ENCODE measurements around the gene ABLIM3.

The ABLIM3 gene

GRCh38 chr5:149202910-149203451, 61.7 kb downstream of the ABLIM3 start:
- Histone ChIP-seq H3K27me3 (ENCODE audit: control insufficient read depth, insufficient read depth, low read length) (no peaks in the 10 kb centered on the region), H3K9ac (ENCODE audit: low read depth, low read length) (no peak overlapping the region), H3K4me3 (ENCODE audit: low read depth, low read length) (no peak overlapping the region), H3K4me1 (ENCODE audit: control insufficient read depth, insufficient read depth, low read length) (no peaks in the 10 kb centered on the region), H3K9me3 (ENCODE audit: control insufficient read depth, insufficient read depth, low read length) (no peaks in the 10 kb centered on the region), H3K36me3 (ENCODE audit: control insufficient read depth, insufficient read depth, low read length) (no peaks in the 10 kb centered on the region)

- Histone ChIP-seq H3K27me3 (ENCODE audit: control insufficient read depth, insufficient read depth, low read length) (no peaks in the 10 kb centered on the region), H3K4me3 (ENCODE audit: low read depth, low read length) (no peak overlapping the region), H3K9ac (ENCODE audit: low read depth, low read length) (no peak overlapping the region), H3K9me3 (ENCODE audit: control insufficient read depth, insufficient read depth, low read length) (no peaks in the 10 kb centered on the region), H3K36me3 (ENCODE audit: control insufficient read depth, insufficient read depth, low read length) (no peaks in the 10 kb centered on the region), H3K4me1 (ENCODE audit: control insufficient read depth, insufficient read depth, low read length) (no peaks in the 10 kb centered on the region)
Measured at GRCh38 chr5:149203921-149204441, 62.7 kb downstream of the ABLIM3 start.

GRCh38 chr5:149205625-149206523, 64.6 kb downstream of the ABLIM3 start:
- H3K9ac ChIP-seq (ENCODE audit: low read depth, low read length), result no peak overlapping the region
- no peaks in the 10 kb centered on the region for H3K4me1 ChIP-seq (ENCODE audit: control insufficient read depth, insufficient read depth, low read length)
- no peaks in the 10 kb centered on the region for H3K27me3 ChIP-seq (ENCODE audit: control insufficient read depth, insufficient read depth, low read length)
- H3K9me3 ChIP-seq (ENCODE audit: control insufficient read depth, insufficient read depth, low read length), result no peaks in the 10 kb centered on the region
- no peak overlapping the region for H3K4me3 ChIP-seq (ENCODE audit: low read depth, low read length)
- no peaks in the 10 kb centered on the region for H3K36me3 ChIP-seq (ENCODE audit: control insufficient read depth, insufficient read depth, low read length)

- Histone ChIP-seq H3K36me3 (ENCODE audit: control insufficient read depth, insufficient read depth, low read length) (no peaks in the 10 kb centered on the region), H3K27me3 (ENCODE audit: control insufficient read depth, insufficient read depth, low read length) (no peaks in the 10 kb centered on the region), H3K9ac (ENCODE audit: low read depth, low read length) (no peak overlapping the region), H3K4me1 (ENCODE audit: control insufficient read depth, insufficient read depth, low read length) (no peaks in the 10 kb centered on the region), H3K4me3 (ENCODE audit: low read depth, low read length) (no peak overlapping the region), H3K9me3 (ENCODE audit: control insufficient read depth, insufficient read depth, low read length) (no peaks in the 10 kb centered on the region)
Measured at GRCh38 chr5:149206524-149207141, 65.3 kb downstream of the ABLIM3 start.

GRCh38 chr5:149207831-149208230, 66.5 kb downstream of the ABLIM3 start:
- Histone ChIP-seq H3K9ac (ENCODE audit: low read depth, low read length) (no peak overlapping the region), H3K4me1 (ENCODE audit: control insufficient read depth, insufficient read depth, low read length) (no peaks in the 10 kb centered on the region), H3K4me3 (ENCODE audit: low read depth, low read length) (no peak overlapping the region), H3K9me3 (ENCODE audit: control insufficient read depth, insufficient read depth, low read length) (no peaks in the 10 kb centered on the region), H3K36me3 (ENCODE audit: control insufficient read depth, insufficient read depth, low read length) (no peaks in the 10 kb centered on the region), H3K27me3 (ENCODE audit: control insufficient read depth, insufficient read depth, low read length) (no peaks in the 10 kb centered on the region)

- Histone ChIP-seq H3K36me3 (ENCODE audit: control insufficient read depth, insufficient read depth, low read length) (no peaks in the 10 kb centered on the region), H3K9me3 (ENCODE audit: control insufficient read depth, insufficient read depth, low read length) (no peaks in the 10 kb centered on the region), H3K27me3 (ENCODE audit: control insufficient read depth, insufficient read depth, low read length) (no peaks in the 10 kb centered on the region), H3K4me3 (ENCODE audit: low read depth, low read length) (no peak overlapping the region), H3K4me1 (ENCODE audit: control insufficient read depth, insufficient read depth, low read length) (no peaks in the 10 kb centered on the region), H3K9ac (ENCODE audit: low read depth, low read length) (no peak overlapping the region)
Measured at GRCh38 chr5:149210225-149210624, 68.9 kb downstream of the ABLIM3 start.

GRCh38 chr5:149210968-149211490, 69.7 kb downstream of the ABLIM3 start:
- Histone ChIP-seq H3K27me3 (ENCODE audit: control insufficient read depth, insufficient read depth, low read length) (no peaks in the 10 kb centered on the region), H3K4me3 (ENCODE audit: low read depth, low read length) (no peak overlapping the region), H3K9ac (ENCODE audit: low read depth, low read length) (no peak overlapping the region), H3K9me3 (ENCODE audit: control insufficient read depth, insufficient read depth, low read length) (no peaks in the 10 kb centered on the region), H3K4me1 (ENCODE audit: control insufficient read depth, insufficient read depth, low read length) (no peaks in the 10 kb centered on the region), H3K36me3 (ENCODE audit: control insufficient read depth, insufficient read depth, low read length) (no peaks in the 10 kb centered on the region)

GRCh38 chr5:149211566-149211965, 70.3 kb downstream of the ABLIM3 start:
- Histone ChIP-seq H3K9ac (ENCODE audit: low read depth, low read length) (no peak overlapping the region), H3K4me1 (ENCODE audit: control insufficient read depth, insufficient read depth, low read length) (no peaks in the 10 kb centered on the region), H3K36me3 (ENCODE audit: control insufficient read depth, insufficient read depth, low read length) (no peaks in the 10 kb centered on the region), H3K27me3 (ENCODE audit: control insufficient read depth, insufficient read depth, low read length) (no peaks in the 10 kb centered on the region), H3K4me3 (ENCODE audit: low read depth, low read length) (no peak overlapping the region), H3K9me3 (ENCODE audit: control insufficient read depth, insufficient read depth, low read length) (no peaks in the 10 kb centered on the region)

- H3K9me3 ChIP-seq (ENCODE audit: control insufficient read depth, insufficient read depth, low read length), result no peaks in the 10 kb centered on the region
- H3K36me3 ChIP-seq (ENCODE audit: control insufficient read depth, insufficient read depth, low read length), result no peaks in the 10 kb centered on the region
- H3K4me3 ChIP-seq (ENCODE audit: low read depth, low read length), result no peak overlapping the region
- no peaks in the 10 kb centered on the region for H3K4me1 ChIP-seq (ENCODE audit: control insufficient read depth, insufficient read depth, low read length)
- no peak overlapping the region for H3K9ac ChIP-seq (ENCODE audit: low read depth, low read length)
- no peaks in the 10 kb centered on the region for H3K27me3 ChIP-seq (ENCODE audit: control insufficient read depth, insufficient read depth, low read length)
Measured at GRCh38 chr5:149212198-149212951, 71.1 kb downstream of the ABLIM3 start.

GRCh38 chr5:149213264-149213880, 72.1 kb downstream of the ABLIM3 start:
- Histone ChIP-seq H3K4me1 (ENCODE audit: control insufficient read depth, insufficient read depth, low read length) (no peaks in the 10 kb centered on the region), H3K9ac (ENCODE audit: low read depth, low read length) (no peak overlapping the region), H3K9me3 (ENCODE audit: control insufficient read depth, insufficient read depth, low read length) (no peaks in the 10 kb centered on the region), H3K4me3 (ENCODE audit: low read depth, low read length) (no peak overlapping the region), H3K27me3 (ENCODE audit: control insufficient read depth, insufficient read depth, low read length) (no peaks in the 10 kb centered on the region), H3K36me3 (ENCODE audit: control insufficient read depth, insufficient read depth, low read length) (no peaks in the 10 kb centered on the region)
